ENCODE results near the gene LPIN2. TPM values are rescaled to one million over a fixed set of nuclear protein-coding genes. Genes with fewer than 3 reads are reported as not detected.
"Not testable (repeated sequence)": the region's sequence is repeated elsewhere in the genome, so short reads cannot be mapped to it uniquely, and the experiment has no call there.

LPIN2 gene
- total RNA-seq, 1 donor from 2014 or later: 118 TPM

DNA sequence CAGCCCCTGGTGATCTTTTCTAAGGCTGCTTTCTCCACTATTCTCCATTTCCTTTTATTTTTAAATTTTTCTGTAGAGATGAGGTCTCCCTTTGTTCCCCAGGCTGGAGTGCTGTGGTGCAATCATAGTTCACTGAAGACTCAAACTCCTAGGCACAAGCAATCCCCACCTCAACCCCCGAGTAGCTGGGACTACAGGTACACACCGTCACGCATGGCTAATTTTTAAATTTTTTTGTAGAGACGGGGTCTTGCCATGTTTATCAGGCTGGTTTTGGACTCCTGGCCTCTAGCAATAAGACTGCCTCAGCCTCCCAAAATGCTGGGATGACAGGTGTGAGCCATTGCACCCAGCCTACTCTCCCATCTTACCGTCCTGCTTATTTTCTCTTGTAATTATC lies 22.7 kb upstream of the LPIN2 start:
- intact Hi-C loops (cut with micrococcal nuclease): no loop called here

GRCh38 chr18:3032721-3033120 lies 19.8 kb upstream of the LPIN2 start:
- no peak overlapping the region for H3K4me3 Mint-ChIP-seq
- peaks cover 12% of the 10 kb centered on the region for H3K4me1 Mint-ChIP-seq
- no peaks in the 10 kb centered on the region for H3K9me3 Mint-ChIP-seq
- H3K27me3 Mint-ChIP-seq: no peaks in the 10 kb centered on the region
- no peaks in the 10 kb centered on the region for H3K36me3 Mint-ChIP-seq (ENCODE audit: low read depth)
- no peak for DNase-seq
- intact Hi-C loops (cut with micrococcal nuclease): no loop called here
- no peak overlapping the region for H3K27ac Mint-ChIP-seq

More for the DNA sequence above, 22.7 kb upstream of the LPIN2 start:
- no peaks in the 10 kb centered on the region for H3K36me3 Mint-ChIP-seq (ENCODE audit: low read depth)
- DNase-seq: no peak
- H3K9me3 Mint-ChIP-seq: no peaks in the 10 kb centered on the region
- no peaks in the 10 kb centered on the region for H3K27me3 Mint-ChIP-seq
- H3K27ac Mint-ChIP-seq: no peak overlapping the region
- no peak overlapping the region for H3K4me3 Mint-ChIP-seq
- H3K4me1 Mint-ChIP-seq: peaks cover 21% of the 10 kb centered on the region

DNA sequence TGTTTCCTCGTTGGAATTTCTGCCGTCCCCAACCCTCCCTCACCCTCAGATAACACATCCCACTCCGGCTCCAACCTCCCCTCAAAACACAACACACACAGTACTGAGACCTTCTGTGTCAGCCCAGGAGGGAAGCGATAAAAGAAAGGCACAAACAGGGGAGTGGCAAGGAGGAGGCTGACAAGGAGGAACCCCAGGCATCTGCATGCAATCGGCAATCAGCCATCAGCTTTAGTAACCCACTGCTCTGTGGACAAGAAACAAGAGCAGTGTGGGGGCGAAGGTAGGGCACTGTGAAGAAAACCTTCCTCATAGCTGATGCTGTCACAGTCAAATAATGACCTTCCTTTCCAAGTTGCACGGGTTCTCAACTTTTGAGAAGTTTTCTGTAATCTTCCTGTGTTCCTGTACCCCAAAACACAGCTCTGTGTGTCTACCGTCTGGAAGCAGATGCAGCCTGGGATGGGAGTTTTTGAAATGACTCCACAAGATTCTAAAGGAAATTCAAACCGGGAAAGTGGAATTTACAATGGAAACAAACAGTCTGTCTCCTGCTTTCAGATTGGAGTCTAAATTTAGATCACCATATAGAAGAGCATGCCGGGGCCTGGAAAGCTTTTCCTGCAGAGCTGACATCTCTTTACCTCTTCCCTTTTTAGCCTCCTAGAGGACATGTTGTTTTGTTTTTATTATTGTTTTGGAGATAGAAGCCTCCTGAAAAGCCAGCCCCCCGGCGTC lies 16.4 kb upstream of the LPIN2 start:
- Mint-ChIP-seq H3K27ac (no peak overlapping the region), H3K9me3 (no peaks in the 10 kb centered on the region)
- no peak for DNase-seq

GRCh38 chr18:3028115-3028514 lies 15.2 kb upstream of the LPIN2 start:
- not testable (repeated sequence) for H3K27me3 Mint-ChIP-seq

More for the DNA sequence above, 16.4 kb upstream of the LPIN2 start:
- Mint-ChIP-seq H3K4me1 (peaks cover 3% of the 10 kb centered on the region), H3K27me3 (no peaks in the 10 kb centered on the region), H3K36me3 (ENCODE audit: low read depth) (no peaks in the 10 kb centered on the region), H3K4me3 (no peak overlapping the region)
- intact Hi-C loops (cut with micrococcal nuclease): no loop called here

GRCh38 chr18:3027370-3027891 lies 14.5 kb upstream of the LPIN2 start:
- no peaks in the 10 kb centered on the region for H3K27me3 Mint-ChIP-seq
- DNase-seq: no peak
- no peak overlapping the region for H3K27ac Mint-ChIP-seq
- H3K9me3 Mint-ChIP-seq: no peaks in the 10 kb centered on the region
- H3K36me3 Mint-ChIP-seq (ENCODE audit: low read depth): no peaks in the 10 kb centered on the region
- H3K4me3 Mint-ChIP-seq: no peak overlapping the region
- H3K4me1 Mint-ChIP-seq: peaks cover 3% of the 10 kb centered on the region
- intact Hi-C loops (cut with micrococcal nuclease): no loop called here

More at GRCh38 chr18:3028115-3028514, 15.2 kb upstream of the LPIN2 start:
- intact Hi-C loops (cut with micrococcal nuclease); H3K4me1 Mint-ChIP-seq; H3K9me3 Mint-ChIP-seq; H3K27ac Mint-ChIP-seq; H3K36me3 Mint-ChIP-seq (ENCODE audit: low read depth); H3K4me3 Mint-ChIP-seq; DNase-seq: not testable (repeated sequence)

- DNase-seq: no peak
- Mint-ChIP-seq H3K27me3 (no peaks in the 10 kb centered on the region), H3K4me3 (no peak overlapping the region), H3K9me3 (no peaks in the 10 kb centered on the region), H3K27ac (no peak overlapping the region), H3K36me3 (ENCODE audit: low read depth) (no peaks in the 10 kb centered on the region), H3K4me1 (peaks cover 3% of the 10 kb centered on the region)
- intact Hi-C loops (cut with micrococcal nuclease): no loop called here
Measured at GRCh38 chr18:3025544-3025943, 12.6 kb upstream of the LPIN2 start.

DNA sequence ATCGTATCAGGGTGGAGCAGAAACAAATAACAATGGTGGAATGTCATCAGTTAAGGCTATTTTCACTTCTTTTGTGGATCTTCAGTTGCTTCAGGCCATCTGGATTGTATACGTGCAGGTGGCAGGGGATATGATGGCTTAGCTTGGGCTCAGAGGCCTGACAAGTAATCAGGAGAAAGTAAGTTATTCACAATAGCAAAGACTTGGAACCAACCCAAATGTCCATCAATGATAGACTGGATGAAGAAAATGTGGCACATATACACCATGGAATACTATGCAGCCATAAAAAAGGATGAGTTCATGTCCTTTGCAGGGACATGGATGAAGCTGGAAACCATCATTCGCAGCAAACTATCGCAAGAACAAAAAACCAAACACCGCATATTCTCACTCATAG lies 10.7 kb upstream of the LPIN2 start:
- DNase-seq; H3K36me3 Mint-ChIP-seq (ENCODE audit: low read depth); H3K27ac Mint-ChIP-seq; intact Hi-C loops (cut with micrococcal nuclease); H3K27me3 Mint-ChIP-seq; H3K9me3 Mint-ChIP-seq; H3K4me1 Mint-ChIP-seq; H3K4me3 Mint-ChIP-seq: not testable (repeated sequence)

- H3K4me3 Mint-ChIP-seq: no peak overlapping the region
- H3K4me1 Mint-ChIP-seq: peaks cover 28% of the 10 kb centered on the region
- DNase-seq: no peak
- H3K27ac Mint-ChIP-seq: peak overlapping the region; percentile 39
- intact Hi-C loops (cut with micrococcal nuclease): no loop called here
- H3K36me3 Mint-ChIP-seq (ENCODE audit: low read depth): peaks cover 6% of the 10 kb centered on the region
- H3K9me3 Mint-ChIP-seq: no peaks in the 10 kb centered on the region
- H3K27me3 Mint-ChIP-seq: peaks cover 1% of the 10 kb centered on the region
Measured at GRCh38 chr18:3016585-3017297, 3.8 kb upstream of the LPIN2 start.

DNA sequence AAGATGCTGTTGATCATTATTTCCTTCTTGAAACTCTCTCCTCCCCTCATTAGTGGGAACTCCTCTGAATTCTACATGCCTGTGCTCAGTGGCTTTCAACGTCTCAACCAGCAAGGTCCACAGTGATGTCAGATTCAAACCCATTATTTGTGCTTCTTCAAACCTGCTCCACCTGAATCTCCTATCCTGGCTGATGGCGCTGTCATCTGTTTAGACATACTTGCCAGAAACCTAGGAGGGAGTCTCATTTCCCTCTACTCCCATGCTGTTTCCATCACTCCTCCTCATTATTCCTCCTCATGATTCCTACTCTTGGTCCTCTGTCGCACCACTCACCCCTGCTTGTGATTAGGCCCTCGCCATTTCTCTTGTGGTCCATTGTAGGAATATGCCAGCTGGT lies 2.9 kb upstream of the LPIN2 start:
- intact Hi-C loops (cut with micrococcal nuclease): no loop called here
- no peaks in the 10 kb centered on the region for H3K9me3 Mint-ChIP-seq
- H3K27ac Mint-ChIP-seq: peak overlapping the region; percentile 27
- no peak for DNase-seq
- peak overlapping the region; percentile 47 for H3K4me3 Mint-ChIP-seq
- H3K36me3 Mint-ChIP-seq (ENCODE audit: low read depth): peaks cover 15% of the 10 kb centered on the region
- H3K27me3 Mint-ChIP-seq: peaks cover 1% of the 10 kb centered on the region
- peaks cover 37% of the 10 kb centered on the region for H3K4me1 Mint-ChIP-seq

- H3K4me3 Mint-ChIP-seq: peak overlapping the region; percentile 47
- no peak for DNase-seq
- peaks cover 21% of the 10 kb centered on the region for H3K36me3 Mint-ChIP-seq (ENCODE audit: low read depth)
- intact Hi-C loops (cut with micrococcal nuclease): no loop called here
- peak overlapping the region; percentile 27 for H3K27ac Mint-ChIP-seq
- peaks cover 42% of the 10 kb centered on the region for H3K4me1 Mint-ChIP-seq
- H3K27me3 Mint-ChIP-seq: peaks cover 1% of the 10 kb centered on the region
- no peaks in the 10 kb centered on the region for H3K9me3 Mint-ChIP-seq
Measured at GRCh38 chr18:3015204-3015592, 2.3 kb upstream of the LPIN2 start.

DNA sequence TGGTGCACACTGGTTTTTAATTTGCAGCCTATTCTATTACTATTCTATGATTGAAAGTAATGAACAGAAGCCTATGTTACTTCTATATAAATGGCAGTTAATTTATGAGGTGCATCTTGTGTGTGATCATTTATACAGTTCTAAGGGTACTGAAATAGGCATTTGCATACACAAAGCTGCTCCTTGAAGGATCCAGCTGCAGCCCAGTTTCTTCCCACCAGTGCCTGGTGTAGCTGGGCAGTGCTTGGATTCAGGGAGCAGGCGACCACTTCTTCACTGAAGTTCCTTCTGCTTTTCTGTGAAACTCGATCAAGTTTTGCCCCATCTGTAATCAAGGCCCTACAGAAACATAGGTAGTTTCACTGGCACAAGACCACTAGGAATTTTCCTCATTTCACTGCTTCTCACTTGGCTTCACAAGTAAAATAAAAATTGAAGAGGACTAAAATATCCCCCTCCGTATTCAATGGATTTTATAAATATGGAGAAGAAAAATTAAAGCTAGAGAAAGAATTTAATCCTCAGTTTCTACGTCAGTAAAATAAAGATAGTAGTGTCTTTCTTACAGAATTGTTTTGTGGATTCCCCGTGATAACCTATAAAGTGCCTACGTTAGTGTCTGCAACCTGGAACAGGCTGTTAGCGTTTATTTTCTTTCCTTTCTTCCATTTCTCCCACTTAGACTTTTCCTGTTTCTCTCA lies 1.7 kb upstream of the LPIN2 start:
- Mint-ChIP-seq H3K9me3 (no peaks in the 10 kb centered on the region), H3K4me1 (peaks cover 48% of the 10 kb centered on the region), H3K36me3 (ENCODE audit: low read depth) (peaks cover 26% of the 10 kb centered on the region), H3K27me3 (peaks cover 1% of the 10 kb centered on the region), H3K27ac (peak overlapping the region; percentile 27), H3K4me3 (peak overlapping the region; percentile 47)
- intact Hi-C loops (cut with micrococcal nuclease): loop anchor here (5.0 kb wide), 3 partner anchors 42 to 357 kb away; partner anchors contain the start of gene SMCHD1
- DNase-seq: no peak

GRCh38 chr18:3012136-3013023 lies 564 bp downstream of the LPIN2 start:
- Mint-ChIP-seq H3K4me1 (peaks cover 58% of the 10 kb centered on the region), H3K9me3 (no peaks in the 10 kb centered on the region), H3K36me3 (ENCODE audit: low read depth) (peaks cover 40% of the 10 kb centered on the region), H3K4me3 (peak overlapping the region; percentile 93), H3K27ac (peak overlapping the region; percentile 96), H3K27me3 (no peaks in the 10 kb centered on the region)
- peak; percentile 88 for DNase-seq
- intact Hi-C loops (cut with micrococcal nuclease): loop anchor here (1.0 to 5.0 kb wide), 8 partner anchors 18 to 355 kb away; partner anchors contain the start of gene SMCHD1

- Mint-ChIP-seq H3K4me3 (peak overlapping the region; percentile 93), H3K9me3 (no peaks in the 10 kb centered on the region), H3K36me3 (ENCODE audit: low read depth) (peaks cover 46% of the 10 kb centered on the region), H3K27ac (peak overlapping the region; percentile 83), H3K4me1 (peaks cover 44% of the 10 kb centered on the region), H3K27me3 (no peaks in the 10 kb centered on the region)
- intact Hi-C loops (cut with micrococcal nuclease): loop anchor here (1.0 to 5.0 kb wide), 4 partner anchors 12 to 353 kb away; partner anchors contain the start of gene SMCHD1
- no peak for DNase-seq
Measured at GRCh38 chr18:3010086-3010485, 2.9 kb downstream of the LPIN2 start.
